Adrenal gland (tissue), 5 donors: ENCODE measurements around the gene NAA20.

Experiments used
- CTCF ChIP-seq, 6 experiments: fragments of 450-650 bp in 4 of 6; fragments of 200-600 bp in 2 of 6; sonication (generic) in 1 of 6; IDR thresholded peaks; 1 replicate in 5 of 6; 2 replicates in 1 of 6; pipeline versions ENCODE4 v1.5.1 to v1.8.0; 2016 to 2021; ENCODE audit warnings: antibody characterized with exemption in 6 of 6, mild to moderate bottlenecking in 2 of 6, moderate library complexity in 1 of 6
- POLR2A ChIP-seq, 2 donors: fragments of 450-650 bp; IDR thresholded peaks; one replicate each; pipeline ENCODE4 v1.6.1; 2017; ENCODE audit warnings: antibody characterized with exemption in 2 of 2, mild to moderate bottlenecking in 2 of 2, moderate library complexity in 1 of 2
- donor health status: DM: no; HTN: no; CAD: no.

- TF ChIP-seq CTCF (IDR thresholded peaks at IDR 0.05) (no peak), POLR2A (IDR thresholded peaks at IDR 0.05) (no peak)
These were observed 30.7 kb upstream of the NAA20 start for GRCh38 chr20:19986419-19986818.
